Ishikawa (cell line): Measurements from ENCODE around the gene GATM.

ENCODE experiments used
- CEBPB ChIP-seq: IDR thresholded peaks from 2 replicates; pipeline ENCODE4 v1.6.1; 2012
- CREB1 ChIP-seq: IDR thresholded peaks from 2 replicates; pipeline ENCODE4 v1.6.1; 2012; ENCODE audit warnings: low read depth
- EGR1 ChIP-seq: IDR thresholded peaks from 2 replicates; pipeline ENCODE4 v1.6.1; 2012
- EP300 ChIP-seq: IDR thresholded peaks from 2 replicates; pipeline ENCODE4 v1.6.1; 2012; ENCODE audit warnings: borderline replicate concordance
- FOXM1 ChIP-seq: IDR thresholded peaks from 2 replicates; pipeline ENCODE4 v1.6.1; 2012; ENCODE audit warnings: low read depth, borderline replicate concordance
- NFIC ChIP-seq: IDR thresholded peaks from 2 replicates; pipeline ENCODE4 v1.6.1; 2012
- RAD21 ChIP-seq: IDR thresholded peaks from 2 replicates; pipeline ENCODE4 v1.6.1; 2012; ENCODE audit warnings: low read depth
- TAF1 ChIP-seq: IDR thresholded peaks from 2 replicates; pipeline ENCODE4 v1.6.1; 2012; ENCODE audit warnings: low read depth, mild to moderate bottlenecking
- TEAD4 ChIP-seq: IDR thresholded peaks from 2 replicates; pipeline ENCODE4 v1.6.1; 2012
- YY1 ChIP-seq: IDR thresholded peaks from 2 replicates; pipeline ENCODE4 v1.6.1; 2012; ENCODE audit warnings: low read depth
- ZBTB7A ChIP-seq: IDR thresholded peaks from 2 replicates; pipeline ENCODE4 v1.6.1; 2012; ENCODE audit warnings: low read depth
- TF ChIP-seq, protein P1 (sequence below): IDR thresholded peaks from 2 replicates; pipeline ENCODE4 v1.6.1; 2012
- TF ChIP-seq, protein P2 (sequence below): IDR thresholded peaks from 2 replicates; pipeline ENCODE4 v1.6.1; 2012
- TF ChIP-seq, protein P3 (sequence below): IDR thresholded peaks from 2 replicates; pipeline ENCODE4 v1.6.1; 2012; ENCODE audit warnings: low read depth, mild to moderate bottlenecking

Gene GATM

DNA sequence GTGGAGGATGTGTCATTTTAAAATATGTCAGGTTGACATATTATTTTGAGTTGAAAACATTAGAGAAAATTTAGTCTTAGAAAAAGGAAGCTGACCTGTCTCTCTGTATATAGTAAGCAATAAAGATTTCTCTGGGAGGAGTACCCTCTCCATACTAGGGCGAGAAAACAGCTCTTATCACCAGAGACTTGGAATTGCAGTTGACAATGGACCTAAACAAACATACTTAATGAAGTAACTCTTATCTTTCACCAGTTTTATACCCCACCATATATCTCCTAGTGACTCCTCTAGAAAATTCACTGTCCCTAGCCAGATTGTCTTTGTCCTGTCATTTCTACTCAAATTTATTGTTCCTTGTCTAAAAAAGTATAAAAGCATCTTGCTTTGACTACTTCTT lies 7.2 kb upstream of the GATM start:
- TF ChIP-seq EP300 (no peak), EGR1 (no peak), NFIC (no peak), RAD21 (no peak), FOXM1 (no peak), YY1 (no peak), CREB1 (no peak), TAF1 (no peak), TEAD4 (no peak), CEBPB (no peak), ZBTB7A (no peak)
- TF ChIP-seq, protein P1, sequence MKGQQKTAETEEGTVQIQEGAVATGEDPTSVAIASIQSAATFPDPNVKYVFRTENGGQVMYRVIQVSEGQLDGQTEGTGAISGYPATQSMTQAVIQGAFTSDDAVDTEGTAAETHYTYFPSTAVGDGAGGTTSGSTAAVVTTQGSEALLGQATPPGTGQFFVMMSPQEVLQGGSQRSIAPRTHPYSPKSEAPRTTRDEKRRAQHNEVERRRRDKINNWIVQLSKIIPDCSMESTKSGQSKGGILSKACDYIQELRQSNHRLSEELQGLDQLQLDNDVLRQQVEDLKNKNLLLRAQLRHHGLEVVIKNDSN = no peak
- TF ChIP-seq, protein P2, sequence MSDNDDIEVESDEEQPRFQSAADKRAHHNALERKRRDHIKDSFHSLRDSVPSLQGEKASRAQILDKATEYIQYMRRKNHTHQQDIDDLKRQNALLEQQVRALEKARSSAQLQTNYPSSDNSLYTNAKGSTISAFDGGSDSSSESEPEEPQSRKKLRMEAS = no peak
- TF ChIP-seq, protein P3, sequence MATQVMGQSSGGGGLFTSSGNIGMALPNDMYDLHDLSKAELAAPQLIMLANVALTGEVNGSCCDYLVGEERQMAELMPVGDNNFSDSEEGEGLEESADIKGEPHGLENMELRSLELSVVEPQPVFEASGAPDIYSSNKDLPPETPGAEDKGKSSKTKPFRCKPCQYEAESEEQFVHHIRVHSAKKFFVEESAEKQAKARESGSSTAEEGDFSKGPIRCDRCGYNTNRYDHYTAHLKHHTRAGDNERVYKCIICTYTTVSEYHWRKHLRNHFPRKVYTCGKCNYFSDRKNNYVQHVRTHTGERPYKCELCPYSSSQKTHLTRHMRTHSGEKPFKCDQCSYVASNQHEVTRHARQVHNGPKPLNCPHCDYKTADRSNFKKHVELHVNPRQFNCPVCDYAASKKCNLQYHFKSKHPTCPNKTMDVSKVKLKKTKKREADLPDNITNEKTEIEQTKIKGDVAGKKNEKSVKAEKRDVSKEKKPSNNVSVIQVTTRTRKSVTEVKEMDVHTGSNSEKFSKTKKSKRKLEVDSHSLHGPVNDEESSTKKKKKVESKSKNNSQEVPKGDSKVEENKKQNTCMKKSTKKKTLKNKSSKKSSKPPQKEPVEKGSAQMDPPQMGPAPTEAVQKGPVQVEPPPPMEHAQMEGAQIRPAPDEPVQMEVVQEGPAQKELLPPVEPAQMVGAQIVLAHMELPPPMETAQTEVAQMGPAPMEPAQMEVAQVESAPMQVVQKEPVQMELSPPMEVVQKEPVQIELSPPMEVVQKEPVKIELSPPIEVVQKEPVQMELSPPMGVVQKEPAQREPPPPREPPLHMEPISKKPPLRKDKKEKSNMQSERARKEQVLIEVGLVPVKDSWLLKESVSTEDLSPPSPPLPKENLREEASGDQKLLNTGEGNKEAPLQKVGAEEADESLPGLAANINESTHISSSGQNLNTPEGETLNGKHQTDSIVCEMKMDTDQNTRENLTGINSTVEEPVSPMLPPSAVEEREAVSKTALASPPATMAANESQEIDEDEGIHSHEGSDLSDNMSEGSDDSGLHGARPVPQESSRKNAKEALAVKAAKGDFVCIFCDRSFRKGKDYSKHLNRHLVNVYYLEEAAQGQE = no peak

DNA sequence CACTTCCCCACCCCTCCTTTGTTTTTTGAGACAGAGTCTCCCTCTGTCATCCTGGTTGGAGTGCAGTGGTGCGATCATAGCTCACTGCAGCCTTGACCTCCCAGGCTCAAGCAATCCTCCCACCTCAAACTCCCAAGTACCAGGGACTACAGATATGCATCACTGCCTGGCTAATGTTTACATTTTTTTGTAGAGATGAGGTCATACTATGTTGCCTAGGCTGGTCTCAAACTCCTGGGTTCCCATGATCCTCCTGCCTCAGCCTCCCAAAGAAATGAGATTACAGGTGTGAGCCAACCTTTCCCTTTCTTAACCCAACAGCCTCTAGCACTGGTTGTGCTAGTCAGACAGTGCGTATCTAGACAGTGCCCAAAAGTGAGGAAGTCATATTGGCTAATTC lies 6.4 kb upstream of the GATM start:
- TF ChIP-seq TAF1 = no peak

DNA sequence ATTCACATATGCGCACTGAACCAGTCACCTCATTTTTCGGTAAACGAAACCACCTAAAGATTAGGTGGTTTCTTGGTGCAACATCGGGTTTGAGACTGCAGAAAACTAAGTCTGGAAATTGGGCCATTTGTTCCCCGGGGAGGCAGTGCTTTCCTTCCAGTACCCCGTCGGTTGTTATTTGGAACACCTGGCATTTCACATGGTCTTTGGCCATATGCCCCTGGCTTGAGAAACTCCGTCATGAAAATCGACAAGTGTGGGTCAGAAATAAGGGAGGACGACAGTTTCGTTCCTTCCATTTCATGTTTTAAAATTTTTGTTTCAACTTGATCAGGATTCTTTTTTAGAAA lies 544 bp upstream of the GATM start:
- TF ChIP-seq EP300 (no peak), CEBPB (no peak), CREB1 (no peak), ZBTB7A (no peak), EGR1 (no peak), TEAD4 (no peak), YY1 (no peak), RAD21 (no peak)
- TF ChIP-seq, protein P1 = no peak
- TF ChIP-seq, protein P3 = no peak
- TF ChIP-seq, protein P2 = no peak

DNA sequence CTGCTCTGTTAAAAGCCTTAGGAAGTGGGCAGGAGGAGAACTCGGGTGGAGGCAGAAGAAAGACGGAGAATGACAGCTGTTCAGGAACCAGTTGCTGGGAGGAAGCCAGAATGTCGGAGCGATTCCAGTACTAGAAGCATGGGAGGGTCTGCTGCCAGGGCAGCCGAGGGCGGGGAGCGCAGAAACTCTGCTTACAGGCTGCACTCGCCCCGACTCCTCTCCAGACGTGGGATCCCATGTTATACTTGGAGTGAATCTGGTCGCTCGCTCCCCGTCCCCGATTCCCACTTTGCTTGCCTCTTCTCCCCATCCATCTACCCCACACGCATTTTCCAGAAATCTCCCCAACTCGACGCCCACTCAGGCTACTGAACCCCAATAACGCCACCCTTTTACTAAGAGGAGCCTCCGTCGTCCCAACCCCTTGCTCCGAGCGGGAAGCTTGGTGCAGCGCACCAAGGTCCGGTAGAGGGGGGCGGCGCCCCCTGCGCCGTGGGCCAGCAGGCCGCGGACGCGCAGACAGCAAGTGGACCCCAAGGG lies 665 bp downstream of the GATM start:
- TF ChIP-seq TEAD4 = no peak

DNA sequence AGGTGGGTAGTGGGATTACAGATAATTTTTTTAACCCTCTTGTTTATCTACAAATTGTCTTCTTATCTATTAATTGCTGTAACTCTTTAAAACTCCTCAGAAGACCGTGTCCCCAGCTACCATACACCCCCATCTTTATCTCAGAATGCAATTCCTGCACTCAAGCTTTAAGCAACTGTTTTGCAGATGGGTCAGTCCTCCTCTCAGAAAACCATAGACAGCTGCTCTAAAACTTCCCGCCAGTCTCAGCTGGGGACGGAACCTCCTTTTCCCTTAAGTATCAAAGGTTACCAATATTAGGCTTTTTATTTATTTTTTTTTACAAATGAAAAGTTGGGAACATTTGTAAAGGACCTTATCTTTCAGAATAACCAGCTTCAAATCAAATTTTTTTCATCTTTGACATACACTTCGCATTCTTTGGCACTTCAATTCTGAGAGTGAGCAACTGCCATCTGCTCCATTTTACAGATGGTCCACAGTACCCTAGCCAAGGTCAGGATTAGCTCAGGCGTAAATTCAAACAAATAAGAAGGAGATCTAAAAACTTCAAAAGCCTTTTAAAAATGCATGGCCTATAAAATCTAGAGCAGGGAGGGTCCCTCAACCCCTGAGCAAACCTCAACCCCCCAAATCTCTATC lies 1.3 kb downstream of the GATM start:
- TF ChIP-seq, protein P1 = no peak
- TF ChIP-seq, protein P2 = no peak
- no peak for TF ChIP-seq FOXM1
- no peak for TF ChIP-seq YY1

DNA sequence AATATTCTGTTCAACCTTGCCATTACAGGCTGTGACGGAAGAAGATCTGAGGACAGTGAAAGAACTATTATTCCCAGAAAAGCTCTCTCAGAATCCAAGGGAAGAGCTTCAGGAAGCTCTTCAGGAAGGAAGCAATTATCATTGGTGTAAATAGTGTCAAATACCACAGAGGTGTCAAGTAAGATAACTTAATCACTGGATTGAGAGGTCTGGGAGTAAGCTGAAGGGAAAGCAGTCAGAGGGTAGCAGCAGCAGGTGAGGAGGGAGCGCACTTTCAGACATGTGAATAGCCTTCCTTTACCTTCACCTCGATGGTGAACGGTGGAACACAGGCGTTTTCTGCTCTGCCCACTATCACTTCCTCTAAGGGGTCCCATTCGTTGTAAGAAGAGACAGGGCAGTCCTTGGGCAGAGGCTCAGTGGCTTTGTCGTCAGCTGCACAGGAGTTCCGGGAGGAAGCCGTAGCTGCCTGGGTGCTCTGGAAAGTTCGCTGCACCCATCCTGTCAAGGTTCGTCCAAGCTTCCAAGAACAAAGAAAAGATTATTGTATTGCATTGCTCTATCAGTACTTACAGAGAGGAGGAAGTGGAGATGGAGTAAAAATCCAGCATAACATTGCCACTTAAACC lies 1.9 kb downstream of the GATM start:
- TF ChIP-seq NFIC = no peak

DNA sequence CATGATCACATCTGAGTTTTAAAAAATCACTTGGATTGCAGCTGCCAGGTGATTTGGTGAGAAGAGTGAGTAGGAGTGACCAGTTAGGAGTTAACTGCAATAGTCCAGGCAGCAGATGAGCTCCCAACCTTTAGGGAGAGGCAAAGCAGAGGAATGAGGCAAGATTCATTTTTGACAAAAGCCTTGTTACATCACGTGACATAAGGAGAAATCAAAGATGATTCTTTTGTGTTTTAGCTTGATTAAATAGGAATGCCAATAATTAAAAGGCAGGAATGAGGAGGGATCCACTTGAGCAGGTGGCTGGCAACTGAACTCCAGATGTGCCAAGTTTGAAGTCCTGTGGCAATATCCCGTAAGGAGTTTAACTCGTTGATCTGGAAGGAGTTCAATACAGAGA lies 2.5 kb downstream of the GATM start:
- TF ChIP-seq NFIC (no peak), TAF1 (no peak), FOXM1 (no peak), CEBPB (no peak), YY1 (no peak), TEAD4 (no peak), RAD21 (no peak)
- TF ChIP-seq, protein P3 = no peak
- TF ChIP-seq, protein P2 = no peak
- TF ChIP-seq, protein P1 = no peak
